SIG-M5 (cell line): ENCODE results near the gene TRAIP.
"Not testable (repeated sequence)": the region's sequence is repeated elsewhere in the genome, so short reads cannot be mapped to it uniquely, and the experiment has no call there.

Experiments
- DNase-seq: peaks from one replicate; lab custom pipeline; 2025; lab: John Stamatoyannopoulos, UW

The TRAIP gene

GRCh38 chr3:49856181-49857005, at the start of gene TRAIP:
Gene TRAIP, minus strand, starts transcription at chr3:49856564. Its CDS starts 111 bp downstream, at chr3:49856453.
- DNase-seq, result peak; percentile 45

GRCh38 chr3:49904448-49904847, 48.1 kb upstream of the TRAIP start:
- not testable (repeated sequence) for DNase-seq

GRCh38 chr3:49903451-49904424, 47.4 kb upstream of the TRAIP start, which contains the start of gene MST1R:
Gene MST1R, minus strand, starts transcription at chr3:49903873. Its CDS starts 264 bp downstream, at chr3:49903609.
- no peak for DNase-seq

GRCh38 chr3:49902511-49903345, 46.4 kb upstream of the TRAIP start:
- no peak for DNase-seq

- DNase-seq, result no peak
Observed at GRCh38 chr3:49901366-49902339, 45.3 kb upstream of the TRAIP start.

GRCh38 chr3:49900491-49901153, 44.3 kb upstream of the TRAIP start:
- no peak for DNase-seq

GRCh38 chr3:49899815-49900214, 43.5 kb upstream of the TRAIP start:
- no peak for DNase-seq

GRCh38 chr3:49898991-49899390, 42.6 kb upstream of the TRAIP start:
- no peak for DNase-seq

GRCh38 chr3:49896345-49896744, 40.0 kb upstream of the TRAIP start:
- DNase-seq, result no peak

- DNase-seq, result no peak
Observed at GRCh38 chr3:49895791-49896190, 39.4 kb upstream of the TRAIP start.

- no peak for DNase-seq
Observed at GRCh38 chr3:49889296-49889695, 32.9 kb upstream of the TRAIP start.

GRCh38 chr3:49886922-49887265, 30.5 kb upstream of the TRAIP start:
- no peak for DNase-seq

- no peak for DNase-seq
Observed at GRCh38 chr3:49883998-49884397, 27.6 kb upstream of the TRAIP start.

GRCh38 chr3:49882166-49882565, 25.8 kb upstream of the TRAIP start:
- DNase-seq, result no peak

- no peak for DNase-seq
Observed at GRCh38 chr3:49880581-49881315, 24.4 kb upstream of the TRAIP start.

- DNase-seq, result no peak
Observed at GRCh38 chr3:49879721-49880120, 23.4 kb upstream of the TRAIP start.

- no peak for DNase-seq
Observed at GRCh38 chr3:49878686-49879085, 22.3 kb upstream of the TRAIP start.

GRCh38 chr3:49877716-49878115, 21.4 kb upstream of the TRAIP start:
- DNase-seq, result no peak

GRCh38 chr3:49876567-49876966, 20.2 kb upstream of the TRAIP start:
- no peak for DNase-seq
